GM04503 (cell line): ENCODE measurements around the gene PDE7B.
"Not testable (repeated sequence)": the region's sequence is repeated elsewhere in the genome, so short reads cannot be mapped to it uniquely, and the experiment has no call there.

Experiments used
- DNase-seq: peaks from one replicate; pipeline ENCODE4 v3.0.0-alpha.2; 2012; ENCODE audit warnings: low read depth

PDE7B gene

DNA sequence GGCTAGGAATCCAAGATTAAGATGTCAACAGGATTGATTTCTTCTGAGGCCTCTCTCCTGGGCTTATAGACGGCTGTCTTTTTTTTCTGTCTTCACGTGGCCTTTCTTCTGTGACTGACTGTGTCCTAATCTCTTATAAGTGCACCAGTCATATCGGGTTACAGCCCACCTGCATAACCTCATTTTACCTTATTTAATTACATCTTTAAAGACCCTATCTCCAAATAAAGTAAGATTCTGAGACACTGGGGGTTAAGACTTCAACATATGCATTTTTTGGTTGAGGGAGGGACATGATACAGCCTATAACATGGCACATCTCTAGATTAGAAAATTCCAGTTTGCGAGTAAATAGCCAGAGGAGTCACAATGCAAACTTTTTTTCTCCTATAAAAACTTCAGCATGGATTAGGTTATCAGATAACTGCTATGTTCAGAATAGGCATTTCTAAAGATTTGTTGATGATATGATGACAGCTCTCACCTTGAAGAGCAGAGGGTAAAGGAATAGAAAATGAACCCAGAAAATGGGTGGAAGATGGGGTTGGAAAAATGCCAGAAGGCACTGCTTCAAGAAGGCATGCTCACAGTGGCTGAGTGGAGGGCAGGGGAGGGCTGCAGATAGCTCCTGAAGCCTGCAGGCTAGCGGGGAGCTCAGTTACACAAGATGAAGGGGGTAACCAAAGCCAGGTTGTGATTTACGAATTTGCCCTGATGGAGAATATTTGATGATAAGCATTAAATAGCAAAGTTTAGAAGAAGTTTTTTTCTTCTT, 8.7 kb upstream of the PDE7B start:
- no peak for DNase-seq

DNA sequence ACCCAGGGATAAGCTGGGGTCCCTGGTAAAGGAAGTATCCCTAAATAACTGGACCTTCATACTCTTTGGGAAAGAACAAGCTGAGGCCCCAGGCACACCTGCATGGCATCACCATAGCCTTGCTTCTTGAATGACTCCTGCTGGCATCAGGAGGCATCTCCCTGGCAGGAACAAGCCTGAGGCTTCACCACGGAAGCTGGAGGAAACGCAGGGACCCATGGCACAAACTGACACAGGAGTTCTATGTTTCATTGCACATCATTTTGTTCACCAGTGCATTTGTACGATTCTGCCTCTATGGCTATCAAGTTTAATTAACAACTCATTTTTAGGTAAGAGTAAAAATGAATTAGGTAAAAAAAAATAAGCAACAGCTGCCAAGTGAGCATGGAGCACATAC, 619 bp upstream of the PDE7B start:
- DNase-seq = no peak

DNA sequence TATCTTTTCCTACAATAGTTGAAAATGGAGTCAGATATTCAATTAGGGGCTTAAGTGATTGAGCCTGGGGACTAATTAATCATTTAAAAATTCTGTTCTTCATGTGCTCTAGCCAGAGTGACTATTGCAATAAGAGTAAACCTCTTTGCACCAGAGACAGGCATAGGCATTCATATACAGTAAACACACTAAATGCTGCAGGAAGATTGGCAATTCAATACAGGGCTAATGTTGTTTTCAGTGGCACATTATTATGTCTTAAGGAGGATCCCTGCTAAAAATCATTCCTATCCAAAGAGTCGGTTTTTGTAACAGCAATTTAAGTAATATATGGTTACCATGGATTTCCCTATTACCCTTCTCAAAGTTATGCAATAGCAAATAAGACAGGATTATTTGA, 1.2 kb downstream of the PDE7B start:
- no peak for DNase-seq

DNA sequence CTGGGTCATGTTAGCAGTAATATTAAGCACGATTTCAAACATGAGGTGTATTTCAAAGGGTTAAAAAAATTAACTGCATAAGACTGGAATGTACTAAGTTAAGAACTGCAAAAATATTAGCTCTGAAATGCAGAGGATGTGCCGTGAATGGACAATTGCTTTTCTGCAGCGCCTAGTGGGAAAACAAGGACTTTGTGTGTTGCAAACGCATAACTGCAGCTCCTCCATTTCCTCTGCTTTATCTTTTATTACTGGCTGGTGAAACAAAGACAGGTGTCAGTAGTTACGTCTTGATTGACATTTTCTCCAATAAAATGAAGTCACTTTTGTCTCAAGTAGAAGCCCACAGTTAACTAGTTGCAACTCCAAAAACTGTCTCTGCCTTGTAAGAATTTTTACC, 1.7 kb downstream of the PDE7B start:
- no peak for DNase-seq

DNA sequence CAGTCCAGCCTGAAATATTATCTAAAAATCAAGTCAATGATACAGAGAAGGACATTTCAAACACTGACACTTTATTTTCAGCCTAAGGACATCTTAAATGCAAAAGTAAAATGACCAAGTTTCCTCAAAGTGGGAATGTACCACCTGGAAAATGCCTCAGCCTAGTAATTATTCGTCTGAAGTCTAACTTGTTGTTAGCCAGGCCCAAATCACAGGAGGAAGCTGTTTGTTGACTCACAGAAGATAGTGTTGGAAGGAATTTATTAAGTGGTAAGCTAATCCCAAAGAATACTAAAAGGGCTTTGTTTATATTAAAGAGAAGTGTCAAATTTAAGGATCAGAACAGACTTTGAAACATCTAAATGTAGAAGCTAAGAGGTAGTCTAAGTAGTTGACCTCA, 2.5 kb downstream of the PDE7B start:
- DNase-seq = no peak

DNA sequence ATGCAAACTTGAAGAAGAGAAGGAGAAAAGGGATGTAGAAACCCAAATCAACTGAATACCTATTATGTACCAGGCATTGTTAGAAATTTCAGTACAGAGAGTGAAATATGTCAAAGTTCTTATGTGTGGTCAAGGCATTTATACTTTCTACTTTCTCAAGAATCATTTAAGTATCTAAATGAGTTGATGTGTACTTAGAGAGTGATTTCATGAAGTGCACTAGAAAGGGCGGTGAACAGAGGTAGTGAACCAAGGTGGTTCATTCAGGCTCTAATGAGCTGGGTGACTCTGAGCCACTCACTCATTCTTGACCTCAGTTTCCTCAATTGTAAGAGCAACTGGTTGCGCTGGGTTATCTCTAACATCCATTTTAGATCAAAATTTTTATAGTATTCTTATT, 3.3 kb downstream of the PDE7B start:
- DNase-seq = no peak

DNA sequence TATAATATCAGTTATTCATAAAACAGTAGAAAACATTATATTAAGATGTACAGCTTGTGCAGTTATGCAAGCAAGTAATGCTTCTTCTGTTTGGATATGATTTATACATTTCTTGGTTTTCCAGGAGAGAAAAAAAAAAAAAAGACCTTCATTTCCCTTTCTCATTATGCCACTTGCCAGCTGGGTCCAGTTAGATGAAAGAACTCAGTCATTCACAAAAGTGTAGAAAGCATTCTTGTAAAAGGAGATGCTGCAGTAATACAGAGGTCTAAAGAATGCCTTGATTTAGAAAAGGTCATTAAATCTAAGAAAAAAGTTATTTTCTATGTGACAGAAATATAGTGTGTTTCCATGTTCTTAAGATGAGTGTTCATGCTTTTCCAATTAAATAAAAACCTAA, 7.4 kb downstream of the PDE7B start:
- no peak for DNase-seq

DNA sequence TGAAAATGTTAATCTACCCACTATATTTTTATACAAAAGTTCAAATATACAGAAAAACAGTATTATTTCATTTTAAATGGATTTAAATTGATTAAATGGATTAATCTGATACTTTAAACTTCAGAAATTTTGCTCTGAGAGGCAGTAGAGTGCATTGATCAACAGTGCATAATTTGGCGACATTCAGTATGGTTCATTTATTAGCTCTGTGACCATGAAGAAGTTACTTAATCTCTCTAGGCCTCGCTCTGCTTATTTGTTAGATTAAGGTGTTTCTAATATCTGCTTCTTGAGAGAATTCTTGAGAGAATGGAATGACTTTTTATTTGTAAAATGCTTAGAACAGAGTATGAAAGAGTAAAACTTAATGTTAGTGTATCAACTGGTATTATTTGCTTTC, 8.9 kb downstream of the PDE7B start:
- DNase-seq = no peak

DNA sequence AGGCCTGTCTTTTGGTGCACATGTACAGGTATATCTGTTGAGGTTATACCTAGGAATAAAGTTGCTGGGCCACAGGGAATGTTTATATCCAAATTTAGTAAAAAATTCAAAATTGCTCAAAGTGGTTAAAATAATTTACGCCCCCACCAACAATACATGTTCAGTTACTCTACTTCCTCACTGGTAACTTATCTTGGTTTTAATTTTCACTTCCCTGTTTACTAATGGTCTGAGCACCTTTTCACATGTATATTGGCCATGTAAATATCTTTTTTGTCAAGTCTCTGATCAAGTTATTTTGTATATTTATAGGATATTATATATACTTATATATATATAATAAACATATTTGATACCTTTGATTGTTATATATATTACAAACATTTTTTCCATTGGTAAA, 9.7 kb downstream of the PDE7B start:
- no peak for DNase-seq

DNA sequence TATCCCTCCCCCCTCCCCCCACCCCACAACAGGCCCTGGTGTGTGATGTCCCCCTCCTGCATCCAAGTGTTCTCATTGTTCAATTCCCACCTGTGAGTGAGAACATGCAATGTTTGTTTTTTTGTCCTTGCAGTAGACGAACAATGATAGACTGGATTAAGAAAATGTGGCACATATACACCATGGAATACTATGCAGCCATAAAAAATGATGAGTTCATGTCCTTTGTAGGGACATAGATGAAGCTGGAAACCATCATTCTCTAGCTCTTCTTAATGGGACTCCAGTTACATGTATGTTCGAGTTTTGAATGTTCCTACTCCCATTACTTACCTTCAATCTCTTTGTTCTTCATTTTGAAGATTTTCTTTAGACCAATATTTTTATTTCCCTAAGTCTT, 13.4 kb downstream of the PDE7B start:
- not testable (repeated sequence) for DNase-seq

DNA sequence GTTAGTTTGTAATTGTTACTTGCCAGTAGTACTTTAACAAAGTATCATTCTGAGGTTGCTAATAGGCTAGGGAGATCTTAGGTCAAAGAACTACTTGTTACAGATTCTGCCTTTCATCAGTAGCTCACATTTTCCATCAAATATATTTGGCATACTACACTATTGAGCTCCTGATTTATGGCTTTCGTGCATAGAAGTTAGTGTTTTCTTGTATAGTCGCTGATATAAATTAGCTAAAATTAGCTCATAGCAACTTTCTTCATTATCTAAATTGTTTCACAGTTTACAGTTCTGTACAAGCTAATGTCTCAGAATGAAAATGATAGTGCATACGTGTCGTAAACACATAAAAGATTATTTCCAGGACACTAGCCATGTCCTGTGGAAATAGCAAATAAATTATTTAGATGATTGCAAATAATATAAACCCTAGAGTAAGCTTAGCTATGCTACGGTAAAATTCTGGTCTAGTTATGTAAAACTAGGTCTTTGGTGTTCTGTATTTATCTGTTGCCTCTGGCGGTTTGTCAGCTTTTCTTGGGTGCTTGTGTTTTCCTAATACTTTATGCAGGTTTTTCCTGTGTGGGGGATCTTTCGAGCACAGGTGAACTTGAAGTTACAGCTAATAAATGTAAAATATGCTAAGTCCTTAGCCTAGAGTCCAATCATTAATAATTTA, 15.1 kb downstream of the PDE7B start:
- no peak for DNase-seq

DNA sequence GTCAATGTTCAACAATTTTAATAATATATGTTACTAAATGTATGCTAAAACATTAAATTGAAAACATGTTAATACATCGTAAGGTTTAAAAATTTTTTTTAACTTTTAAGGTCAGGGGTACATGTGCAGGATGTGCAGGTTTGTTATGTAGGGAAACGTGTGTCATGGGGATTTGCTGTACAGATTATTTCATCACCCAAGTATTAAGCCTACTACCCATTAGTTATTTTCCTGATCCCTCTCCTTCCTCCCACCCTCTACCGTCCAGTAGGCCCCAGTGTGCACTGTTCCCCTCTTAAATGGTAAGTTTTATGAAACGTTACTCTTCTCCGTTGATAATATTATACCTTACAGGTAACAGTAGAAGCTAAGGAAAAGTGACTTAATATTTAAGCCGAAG, 15.8 kb downstream of the PDE7B start:
- DNase-seq = no peak

DNA sequence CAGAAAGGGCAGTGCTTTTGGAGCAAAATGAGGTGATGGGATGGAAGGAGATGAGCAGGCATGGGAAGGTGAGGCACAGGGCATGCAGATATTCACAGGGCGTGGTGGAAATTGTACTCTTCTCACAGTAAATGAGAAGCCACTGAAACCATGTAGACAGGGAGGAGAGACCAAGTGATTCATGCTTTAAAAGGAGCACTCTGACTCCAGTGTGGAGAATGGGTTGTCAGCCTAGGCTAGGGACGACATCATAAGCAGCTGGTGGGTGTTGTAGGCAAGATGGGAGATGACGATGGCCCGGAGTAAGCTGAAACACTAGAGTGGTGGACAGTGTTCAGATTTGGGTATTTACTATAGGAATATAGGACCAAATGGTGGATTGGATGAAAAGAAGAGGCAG, 18.4 kb downstream of the PDE7B start:
- DNase-seq = no peak

DNA sequence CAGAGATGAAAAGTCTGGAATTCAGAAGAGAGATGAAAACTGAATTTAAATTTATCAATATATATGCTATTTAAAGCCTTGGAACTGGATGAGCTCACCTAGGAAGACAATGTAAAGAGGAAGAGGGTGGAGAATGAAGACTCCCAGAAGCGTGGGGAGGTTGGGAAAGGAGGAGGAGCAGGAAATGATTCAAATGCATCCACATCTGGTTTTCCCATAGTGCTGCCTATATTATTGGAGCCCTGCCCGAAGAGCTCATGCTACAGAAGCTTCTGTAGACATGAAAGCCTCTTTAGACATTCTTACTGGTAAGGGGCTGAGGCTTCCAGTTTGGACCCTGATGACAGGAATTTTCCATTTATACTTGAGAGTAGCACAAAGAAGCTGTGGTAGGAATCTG, 19.2 kb downstream of the PDE7B start:
- no peak for DNase-seq

DNA sequence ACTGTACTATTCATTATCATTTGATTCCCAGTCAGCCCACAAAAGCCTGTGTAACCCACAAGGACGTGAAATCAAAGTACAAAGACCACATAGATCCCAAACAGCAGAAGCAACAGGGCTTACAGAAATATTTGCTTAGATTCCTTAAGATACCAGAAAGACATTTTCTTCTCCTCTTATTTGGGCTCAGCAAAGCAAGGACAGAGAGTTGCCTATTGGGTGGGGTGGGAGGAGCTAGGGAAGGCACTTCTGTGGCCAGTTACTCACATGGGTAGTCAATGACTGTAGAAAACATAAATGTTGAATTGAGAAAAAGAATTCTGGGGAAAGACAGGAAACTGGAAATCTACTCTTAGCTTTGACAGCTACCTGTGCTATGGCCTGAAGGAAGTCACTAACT, 19.8 kb downstream of the PDE7B start:
- no peak for DNase-seq

DNA sequence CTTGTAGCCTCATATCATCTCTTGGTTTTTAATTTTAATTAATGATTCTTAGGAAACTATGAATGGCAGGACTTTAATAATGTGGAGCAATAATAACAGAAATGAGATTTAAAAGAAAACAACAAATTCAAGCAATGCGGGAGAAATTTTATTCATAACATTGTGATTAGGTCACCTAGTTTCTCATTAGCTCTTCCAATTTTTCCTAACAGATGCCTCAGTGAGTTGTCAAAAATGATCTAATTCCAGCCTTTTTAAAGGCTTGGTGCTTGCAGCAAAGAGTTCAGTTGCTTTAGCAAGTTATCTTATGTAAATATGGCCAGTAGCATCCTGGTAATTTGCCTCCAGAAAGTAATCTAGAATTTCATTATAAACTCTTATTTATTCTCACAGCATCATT, 20.4 kb downstream of the PDE7B start:
- peak; percentile 47 for DNase-seq

DNA sequence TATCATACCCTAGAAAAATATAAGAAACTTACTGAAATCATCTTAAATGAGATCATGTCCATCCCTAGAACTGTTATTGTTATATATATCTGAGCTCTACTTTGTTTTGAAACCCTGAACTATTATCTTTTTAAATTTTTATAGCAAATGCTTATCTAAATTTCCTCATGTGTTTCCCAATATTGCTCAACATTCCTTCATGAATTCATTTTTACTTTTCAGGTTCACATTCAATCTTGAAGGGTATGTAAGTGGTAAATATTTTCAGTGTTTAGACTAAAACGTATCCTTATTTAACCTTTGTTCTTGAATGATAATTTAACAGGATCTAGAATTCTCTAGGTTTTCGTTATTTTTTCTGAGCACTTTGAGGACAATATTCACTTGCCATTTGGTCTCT, 23.9 kb downstream of the PDE7B start:
- DNase-seq = no peak

DNA sequence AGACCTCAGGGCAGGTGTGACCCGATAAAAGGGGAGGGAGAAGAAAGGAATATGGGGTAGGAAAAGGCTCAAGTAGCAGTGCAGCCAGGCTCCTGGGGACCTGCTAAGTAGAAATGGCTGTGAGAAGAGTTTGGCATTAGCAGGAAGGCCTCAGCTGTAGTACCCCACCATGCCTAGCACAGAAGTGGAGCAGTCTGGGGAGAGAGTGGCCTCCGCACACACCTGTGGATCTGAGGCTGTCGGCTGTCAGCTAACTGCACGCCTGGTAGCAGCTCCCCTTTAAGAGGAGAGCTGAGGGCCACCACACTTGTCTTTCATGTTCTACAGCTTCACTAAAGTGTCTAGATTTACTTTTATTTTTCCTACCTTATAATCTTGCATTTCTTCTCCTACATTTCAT, 24.6 kb downstream of the PDE7B start:
- no peak for DNase-seq

DNA sequence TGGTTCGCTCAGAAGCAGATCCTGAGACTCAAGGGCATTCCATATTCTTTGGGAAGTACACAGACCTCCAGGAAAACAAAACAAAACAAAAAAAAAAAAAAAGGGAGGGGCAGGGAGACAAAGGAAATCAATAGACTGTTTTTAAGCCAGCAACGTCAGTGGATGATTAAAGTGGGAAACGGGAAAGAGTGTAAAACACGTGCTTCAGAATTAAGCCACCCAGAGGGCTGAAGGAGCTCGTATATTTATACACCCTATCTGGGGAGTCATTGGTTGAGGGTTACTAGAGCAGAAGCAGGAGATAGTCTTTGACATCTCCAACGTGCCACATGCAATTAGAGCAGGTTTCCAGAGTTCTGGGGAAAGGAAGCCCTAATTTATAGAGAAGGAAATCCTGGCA, 26.2 kb downstream of the PDE7B start:
- DNase-seq = no peak

DNA sequence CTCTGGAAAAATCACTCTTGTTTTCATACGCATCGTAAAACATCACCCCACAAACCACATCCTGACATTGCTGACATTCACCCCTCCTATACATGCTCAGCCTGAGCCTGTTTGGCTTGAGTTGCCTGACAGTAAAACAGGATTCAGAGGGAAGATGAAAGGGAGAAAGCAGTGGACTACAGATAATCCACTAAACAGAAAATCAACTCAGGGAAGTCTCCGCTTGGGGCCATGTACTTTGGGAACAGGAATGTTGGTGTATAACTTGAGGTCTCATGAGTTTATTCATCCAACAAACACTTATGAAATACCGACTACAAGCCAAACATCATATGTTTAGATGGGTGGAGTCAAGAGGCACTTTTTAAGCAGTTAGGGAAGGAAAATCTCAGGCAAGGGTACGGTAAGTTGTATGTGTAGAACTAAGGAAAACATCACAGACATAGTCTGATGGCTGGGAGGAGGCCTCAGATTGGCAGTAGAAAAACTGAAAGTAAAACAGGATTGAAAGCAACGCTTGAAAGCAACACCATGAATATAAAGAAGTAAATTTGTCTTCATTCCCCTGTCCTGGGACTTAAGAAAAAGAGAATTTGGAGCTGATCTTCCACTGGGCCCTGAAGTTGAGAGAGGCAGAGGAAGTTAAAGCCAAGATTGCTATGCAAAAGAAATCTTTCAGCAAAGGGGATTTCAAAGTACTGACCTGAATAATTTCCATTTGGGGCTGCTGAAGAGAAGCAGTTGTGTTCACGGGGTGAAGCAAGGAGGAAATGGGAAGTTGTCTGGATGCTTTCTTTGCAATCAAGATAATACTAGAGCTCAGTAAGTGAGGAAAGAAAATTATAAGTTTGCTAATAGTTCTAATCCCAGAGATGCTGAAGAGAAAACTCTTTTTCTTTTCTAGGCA, 28.8 kb downstream of the PDE7B start:
- peak; percentile 30 for DNase-seq

DNA sequence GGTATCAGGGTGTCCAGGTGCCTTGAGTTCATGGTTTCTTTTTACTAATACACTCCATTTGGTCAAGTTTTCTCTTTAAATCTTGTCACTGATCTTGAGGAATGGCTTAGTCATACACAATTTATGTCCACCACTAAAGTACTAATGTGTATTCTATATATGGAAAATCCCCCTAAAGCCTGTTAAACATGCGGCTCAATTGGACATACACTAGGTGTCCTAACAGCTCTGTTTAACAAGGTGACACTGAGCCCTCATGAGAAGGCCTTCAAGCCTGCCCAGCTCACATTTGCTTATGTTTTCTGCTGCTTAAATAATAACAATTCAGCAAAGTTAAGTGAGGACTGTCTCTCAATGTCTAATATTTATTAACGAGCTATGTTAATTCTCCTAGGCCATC, 31.5 kb downstream of the PDE7B start:
- DNase-seq = no peak

DNA sequence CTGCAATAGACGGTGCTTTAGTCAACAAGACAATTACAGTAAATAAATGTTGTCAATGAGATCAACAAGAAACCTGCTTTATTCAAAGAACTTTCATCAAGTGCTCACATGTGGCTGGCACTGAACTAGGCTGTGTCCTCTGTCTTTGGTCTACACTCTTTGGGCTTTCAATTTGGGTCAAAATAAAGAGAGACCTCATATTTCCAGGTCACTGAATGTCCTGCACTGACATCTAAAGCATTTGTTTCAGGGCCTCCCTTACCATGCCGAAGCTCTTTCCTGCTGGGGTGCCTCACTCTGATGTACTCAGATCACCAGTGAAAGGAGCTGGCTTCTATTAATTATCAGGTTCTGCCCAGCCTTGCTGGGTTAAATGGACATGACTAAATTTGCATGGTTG, 32.0 kb downstream of the PDE7B start:
- DNase-seq = no peak

DNA sequence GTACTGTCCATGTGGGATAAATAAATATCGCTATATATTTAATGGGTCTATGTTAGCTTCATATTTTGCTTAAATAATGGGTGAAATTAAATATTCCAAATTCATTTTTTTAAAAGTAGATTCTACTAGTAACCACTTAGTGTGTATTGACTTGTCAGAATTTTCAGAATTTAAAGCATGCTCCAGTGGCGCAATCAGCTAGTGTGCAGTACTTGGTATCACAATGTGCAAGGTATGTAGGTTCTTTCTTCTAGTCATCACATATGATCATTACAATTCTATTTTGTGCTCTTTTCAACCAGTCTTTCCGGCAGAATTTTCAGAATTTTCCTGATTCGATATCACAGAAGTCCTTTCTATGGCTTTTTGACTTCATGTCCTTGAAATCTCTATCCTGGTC, 32.6 kb downstream of the PDE7B start:
- DNase-seq = no peak
